AG10803 (cell line): ENCODE data around the gene CXorf66.

Experiments used
- DNase-seq: peaks from one replicate; pipeline ENCODE4 v3.0.0; 2010; ENCODE audit warnings: low read depth
- H3K4me3 ChIP-seq: 2 replicates; pipeline ENCODE4 v1.5.1; 2011; ENCODE audit warnings: mild to moderate bottlenecking, low read length, control low read depth
- TF ChIP-seq, protein P1 (sequence below): conservative IDR thresholded peaks from 2 replicates; pipeline ENCODE4 v1.5.1; 2011; ENCODE audit warnings: mild to moderate bottlenecking, low read length, control low read depth, inconsistent platforms

CXorf66 gene

DNA sequence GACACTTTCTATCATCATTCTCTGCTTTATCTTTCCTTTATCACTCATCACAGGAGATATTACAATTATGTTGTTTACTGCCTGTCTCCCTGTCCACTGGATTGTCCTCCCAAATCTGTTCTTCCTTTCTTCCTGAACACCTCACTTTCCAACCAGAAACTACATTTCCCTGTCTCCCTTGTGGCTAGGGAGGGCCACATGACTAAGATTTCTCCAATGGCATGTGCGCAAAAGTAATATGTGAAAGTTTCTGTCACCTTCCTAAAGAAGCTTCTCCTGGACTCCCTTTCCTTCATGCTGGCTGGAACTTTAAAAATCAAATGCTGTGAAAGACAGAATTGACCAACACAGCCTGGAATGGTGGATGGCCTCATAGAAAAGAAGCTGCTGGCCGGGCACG, 58.2 kb downstream of the CXorf66 start:
- TF ChIP-seq, protein P1, sequence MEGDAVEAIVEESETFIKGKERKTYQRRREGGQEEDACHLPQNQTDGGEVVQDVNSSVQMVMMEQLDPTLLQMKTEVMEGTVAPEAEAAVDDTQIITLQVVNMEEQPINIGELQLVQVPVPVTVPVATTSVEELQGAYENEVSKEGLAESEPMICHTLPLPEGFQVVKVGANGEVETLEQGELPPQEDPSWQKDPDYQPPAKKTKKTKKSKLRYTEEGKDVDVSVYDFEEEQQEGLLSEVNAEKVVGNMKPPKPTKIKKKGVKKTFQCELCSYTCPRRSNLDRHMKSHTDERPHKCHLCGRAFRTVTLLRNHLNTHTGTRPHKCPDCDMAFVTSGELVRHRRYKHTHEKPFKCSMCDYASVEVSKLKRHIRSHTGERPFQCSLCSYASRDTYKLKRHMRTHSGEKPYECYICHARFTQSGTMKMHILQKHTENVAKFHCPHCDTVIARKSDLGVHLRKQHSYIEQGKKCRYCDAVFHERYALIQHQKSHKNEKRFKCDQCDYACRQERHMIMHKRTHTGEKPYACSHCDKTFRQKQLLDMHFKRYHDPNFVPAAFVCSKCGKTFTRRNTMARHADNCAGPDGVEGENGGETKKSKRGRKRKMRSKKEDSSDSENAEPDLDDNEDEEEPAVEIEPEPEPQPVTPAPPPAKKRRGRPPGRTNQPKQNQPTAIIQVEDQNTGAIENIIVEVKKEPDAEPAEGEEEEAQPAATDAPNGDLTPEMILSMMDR, result no peak
- no peak for DNase-seq
- H3K4me3 ChIP-seq, result no peak overlapping the region

- TF ChIP-seq, protein P1, result no peak
- no peak for DNase-seq
- no peak overlapping the region for H3K4me3 ChIP-seq
Measured at GRCh38 chrX:139905743-139906142, 59.6 kb downstream of the CXorf66 start.
